SK-N-SH treated with all-trans-retinoic acid at 6 μM for 48 hours (cell line): ENCODE results near the gene TBC1D9.

Experiments
- ARNTL ChIP-seq: fragments of 450-650 bp; formaldehyde crosslinking; IDR thresholded peaks from 2 replicates; pipeline ENCODE4 v1.5.0; 2020; ENCODE audit warnings: low read depth, mild to moderate bottlenecking, moderate library complexity, borderline replicate concordance
- BACH2 ChIP-seq: fragments of 250-450 bp; sonication (Bioruptor Pico); IDR thresholded peaks from 2 replicates; pipeline ENCODE4 v1.9.0; 2021; ENCODE audit warnings: mild to moderate bottlenecking, borderline replicate concordance
- GLIS3 ChIP-seq: fragments of 250-450 bp; sonication (Bioruptor Pico); IDR thresholded peaks from 2 replicates; pipeline ENCODE4 v1.5.0; 2020; ENCODE audit warnings: mild to moderate bottlenecking, moderate library complexity
- OSR1 ChIP-seq: fragments of 250-450 bp; sonication (Bioruptor Pico); IDR thresholded peaks from 2 replicates; pipeline ENCODE4 v1.8.0; 2022; ENCODE audit warnings: moderate library complexity, mild to moderate bottlenecking, inconsistent platforms
- TOX ChIP-seq: fragments of 250-450 bp; sonication (Bioruptor Pico); IDR thresholded peaks from 2 replicates; pipeline ENCODE4 v1.8.0; 2021; ENCODE audit warnings: mild to moderate bottlenecking, moderate library complexity, borderline replicate concordance
- TSHZ2 ChIP-seq: fragments of 250-450 bp; sonication (Bioruptor Pico); IDR thresholded peaks from 2 replicates; pipeline ENCODE4 v1.5.0; 2020; ENCODE audit warnings: mild to moderate bottlenecking, moderate library complexity
- ZFP30 ChIP-seq: fragments of 450-650 bp; formaldehyde crosslinking; IDR thresholded peaks from 2 replicates; pipeline ENCODE4 v1.5.0; 2022; ENCODE audit warnings: mild to moderate bottlenecking, moderate library complexity

DNA sequence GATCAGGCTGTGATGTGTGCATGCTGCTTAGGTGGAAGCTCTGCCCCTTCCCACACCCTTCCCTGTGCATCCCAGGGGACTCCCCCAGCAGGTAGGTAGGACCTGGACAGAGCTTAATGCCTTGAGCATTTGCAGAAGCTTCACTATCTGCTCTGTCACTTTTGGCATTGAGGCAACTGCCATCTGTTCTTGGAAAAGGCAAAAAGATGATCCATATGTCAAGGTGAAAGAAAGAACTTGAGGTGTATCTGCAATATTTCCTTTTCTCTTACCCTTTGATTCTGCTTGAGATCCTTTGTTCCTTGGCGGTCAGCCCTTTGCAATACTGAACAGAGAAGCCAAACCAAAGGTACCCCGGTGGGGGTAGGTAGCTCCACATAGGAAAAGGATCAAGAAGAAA, 37.1 kb upstream of the TBC1D9 start:
- TF ChIP-seq GLIS3 (CRISPR knock-in tag) (no peak), OSR1 (CRISPR knock-in tag) (no peak), BACH2 (CRISPR knock-in tag) (no peak), TSHZ2 (no peak), ARNTL (CRISPR knock-in tag) (no peak), ZFP30 (CRISPR knock-in tag) (no peak), TOX (CRISPR knock-in tag) (no peak)
